IMR-90 (cell line): Measurements from ENCODE around the gene ACAD10. TPM values are rescaled to one million over a fixed set of nuclear protein-coding genes. Genes with fewer than 3 reads are reported as not detected.
"Not testable (repeated sequence)": the region's sequence is repeated elsewhere in the genome, so short reads cannot be mapped to it uniquely, and the experiment has no call there.

ENCODE experiments used
- ATAC-seq: fragments of 200-7000 bp; cut with Tn5 transposase; 2 replicates; pipeline ENCODE4 v1.9.1; 2020; ENCODE audit warnings: low read depth, mild to moderate bottlenecking, moderate library complexity
- BruUV-seq: library from RNA; stranded (reverse); fragments of 400-500 nt; replicated peaks from 2 replicates; lab custom pipeline; 2021; lab: Mats Ljungman, UMichigan
- CTCF ChIA-PET: fragments of 300-600 bp; formaldehyde crosslinking; extraction: SDS; loops from one replicate; lab custom pipeline; 2021; ENCODE audit warnings: antibody characterized with exemption; lab: Yijun Ruan, JAX
- POLR2A ChIA-PET: fragments of 300-600 bp; sonication (Branson Sonifier 250); formaldehyde crosslinking; loops from one replicate; lab custom pipeline; 2022; ENCODE audit warnings: antibody characterized with exemption; ENCODE audit not compliant: unreplicated experiment; lab: Charles Lee
- DNase-seq: peaks from one replicate; pipeline ENCODE4 v3.0.0; 2013
- H2AFZ ChIP-seq: replicated peaks from 2 replicates; pipeline ENCODE3; 2013; ENCODE audit warnings: low read length, mild to moderate bottlenecking; ENCODE audit not compliant: poor library complexity
- H2AK5ac ChIP-seq: 2 replicates; pipeline ENCODE4 v1.6.1; 2013; ENCODE audit warnings: low read depth, low read length, inconsistent platforms
- H2AK9ac ChIP-seq: replicated peaks from 2 replicates; pipeline ENCODE3; 2013; ENCODE audit warnings: mild to moderate bottlenecking, low read depth, low read length, moderate library complexity; ENCODE audit not compliant: poor library complexity
- H2BK120ac ChIP-seq: 2 replicates; pipeline ENCODE4 v1.6.1; 2013; ENCODE audit warnings: low read depth, low read length, inconsistent platforms
- H2BK15ac ChIP-seq: 3 replicates; pipeline ENCODE4 v1.6.1; 2013; ENCODE audit warnings: low read depth, low read length, inconsistent platforms
- H2BK20ac ChIP-seq: 2 replicates; pipeline ENCODE4 v1.6.1; 2013; ENCODE audit warnings: low read depth, mild to moderate bottlenecking, inconsistent platforms, low read length, moderate library complexity
- H2BK5ac ChIP-seq: 2 replicates; pipeline ENCODE4 v1.6.1; 2013; ENCODE audit warnings: mild to moderate bottlenecking, low read depth, low read length, inconsistent platforms; ENCODE audit not compliant: poor library complexity, severe bottlenecking
- H3K14ac ChIP-seq: replicated peaks from 2 replicates; pipeline ENCODE4 v1.6.1; 2013; ENCODE audit warnings: low read depth, low read length, inconsistent platforms
- H3K18ac ChIP-seq: 2 replicates; pipeline ENCODE4 v1.6.1; 2013; ENCODE audit warnings: low read depth, low read length, control low read depth
- H3K23ac ChIP-seq: 2 replicates; pipeline ENCODE4 v1.6.1; 2013; ENCODE audit warnings: low read depth, low read length, inconsistent platforms
- H3K27ac ChIP-seq: 2 replicates; pipeline ENCODE4 v1.5.1; 2013; ENCODE audit warnings: mild to moderate bottlenecking, control low read depth, low read length; ENCODE audit not compliant: insufficient read depth
- H3K27me3 ChIP-seq: 2 replicates; pipeline ENCODE4 v1.6.1; 2013; ENCODE audit warnings: low read length; ENCODE audit not compliant: control insufficient read depth, insufficient read depth
- H3K36me3 ChIP-seq: 2 replicates; pipeline ENCODE4 v1.6.1; 2013; ENCODE audit warnings: low read length, mixed read lengths; ENCODE audit not compliant: control insufficient read depth, insufficient read depth
- H3K4ac ChIP-seq: 2 replicates; pipeline ENCODE4 v1.6.1; 2013; ENCODE audit warnings: low read depth, low read length, inconsistent platforms
- H3K4me1 ChIP-seq: 2 replicates; pipeline ENCODE4 v1.6.1; 2013; ENCODE audit warnings: low read length, mixed read lengths; ENCODE audit not compliant: control insufficient read depth, insufficient read depth
- H3K4me2 ChIP-seq: 2 replicates; pipeline ENCODE4 v1.6.1; 2013; ENCODE audit warnings: low read depth, mild to moderate bottlenecking, control low read depth, low read length, moderate library complexity
- H3K4me3 ChIP-seq: 2 replicates; pipeline ENCODE4 v1.5.1; 2013; ENCODE audit warnings: low read depth, mild to moderate bottlenecking, control low read depth, low read length, moderate library complexity; ENCODE audit not compliant: insufficient read depth
- H3K56ac ChIP-seq: 2 replicates; pipeline ENCODE4 v1.6.1; 2013; ENCODE audit warnings: low read length, inconsistent platforms; ENCODE audit not compliant: insufficient read depth; ENCODE audit errors: extremely low read depth
- H3K79me1 ChIP-seq, 2 experiments: 2 replicates each; pipeline ENCODE4 v1.6.1; 2013; ENCODE audit warnings: low read length in 2 of 2, inconsistent platforms in 1 of 2, low read depth in 1 of 2
- H3K9ac ChIP-seq: 2 replicates; pipeline ENCODE4 v1.6.1; 2013; ENCODE audit warnings: low read depth, low read length, control low read depth
- H3K9me1 ChIP-seq: 2 replicates; pipeline ENCODE4 v1.6.1; 2013; ENCODE audit warnings: low read length, inconsistent platforms; ENCODE audit not compliant: insufficient read depth
- H3K9me3 ChIP-seq: 2 replicates; pipeline ENCODE4 v1.6.1; 2013; ENCODE audit warnings: low read length; ENCODE audit not compliant: control insufficient read depth, insufficient read depth
- H4K20me1 ChIP-seq: 2 replicates; pipeline ENCODE4 v1.6.1; 2013; ENCODE audit warnings: low read length, inconsistent platforms; ENCODE audit not compliant: insufficient read depth
- H4K5ac ChIP-seq: 2 replicates; pipeline ENCODE4 v1.6.1; 2013; ENCODE audit warnings: mild to moderate bottlenecking, low read depth, low read length, control low read depth
- H4K8ac ChIP-seq, 2 experiments: 2 replicates each; pipeline ENCODE4 v1.6.1; 2013; ENCODE audit warnings: low read depth in 2 of 2, low read length in 2 of 2, control low read depth in 1 of 2, inconsistent platforms in 1 of 2
- H4K91ac ChIP-seq: 2 replicates; pipeline ENCODE4 v1.6.1; 2013; ENCODE audit warnings: low read depth, low read length, inconsistent platforms; ENCODE audit not compliant: insufficient read depth
- CEBPB ChIP-seq: IDR thresholded peaks from 2 replicates; pipeline ENCODE4 v1.6.1; 2012; ENCODE audit warnings: low read depth, low read length, improper control_type of control experiment
- WGBS, 2 experiments: methylation state at CpG; one replicate each; pipeline versions ENCODE4 v1.1.5 to v1.1.7; 2013; ENCODE audit warnings: missing lambda C conversion rate in 2 of 2; ENCODE audit not compliant: insufficient read length in 1 of 2; ENCODE audit errors: extremely low coverage in 2 of 2; 5-methylcytosine and 5-hydroxymethylcytosine counted together
- dilution Hi-C: fragments of 300-500 bp; cut with HindIII; formaldehyde crosslinking; loops from one replicate; pipeline ENCODE4 v1.14.3; 2018; ENCODE audit warnings: low sequenced_read_pairs; ENCODE audit not compliant: unreplicated experiment
- in situ Hi-C: fragments of 300-500 bp; cut with MboI; formaldehyde crosslinking; loops from 3 replicates; pipeline ENCODE4 v1.14.3; 2019; ENCODE audit warnings: low sequenced_read_pairs, inconsistent platforms, mixed read lengths
- intact Hi-C: fragments of 100-400 bp; cut with micrococcal nuclease; formaldehyde crosslinking; loops from 2 replicates; pipeline ENCODE4 v1.10.0; 2022
- polyA plus RNA-seq, 3 experiments: library from polyadenylated mRNA; depleted of rRNA; stranded (reverse); fragments of >200 nt; gene quantifications; 2 replicates each; pipeline ENCODE4 v1.2.3, GENCODE V29; 2012; ENCODE audit warnings: low replicate concordance in 1 of 3
- total RNA-seq: library from RNA; depleted of rRNA; stranded (reverse); fragments of >200 nt; gene quantifications from 2 replicates; pipeline ENCODE4 v1.2.3, GENCODE V29; 2012

ACAD10 gene
- total and polyA plus RNA-seq, 2 of the 4 experiments (the other 2 are of a cell fraction): 12.4 to 21.0 TPM

- in situ Hi-C loops: not testable (repeated sequence)
Observed at GRCh38 chr12:111739524-111739923, 53.7 kb downstream of the ACAD10 start.

More at GRCh38 chr12:111739524-111739923, 53.7 kb downstream of the ACAD10 start:
- H4K8ac ChIP-seq, H3K14ac ChIP-seq, H3K9ac ChIP-seq, H4K91ac ChIP-seq, H2AK5ac ChIP-seq, H3K27me3 ChIP-seq, H4K5ac ChIP-seq, H2BK5ac ChIP-seq, H3K27ac ChIP-seq, H3K4me2 ChIP-seq, H4K20me1 ChIP-seq, CTCF ChIA-PET, H3K9me1 ChIP-seq, H2AK9ac ChIP-seq, H3K18ac ChIP-seq, H3K4me3 ChIP-seq, BruUV-seq, H2BK20ac ChIP-seq, intact Hi-C loops, H3K23ac ChIP-seq, H3K4ac ChIP-seq, H3K9me3 ChIP-seq, ATAC-seq, H2BK15ac ChIP-seq, H2AFZ ChIP-seq, POLR2A ChIA-PET, H2BK120ac ChIP-seq, DNase-seq, H3K79me1 ChIP-seq, dilution Hi-C loops, H3K56ac ChIP-seq, H3K4me1 ChIP-seq: not testable (repeated sequence)
- 0 out of 2 replicates have a peak, but pooled peaks have one; percentile 10 for TF ChIP-seq CEBPB
- peaks cover 19% of the 10 kb centered on the region for H3K36me3 ChIP-seq
- WGBS, 2 experiments: 100% methylated on average over 1 to 5 of the region's 9 CpGs
